Calu3 (cell line): ENCODE measurements around the gene GRK4. TPM values are rescaled to one million over a fixed set of nuclear protein-coding genes. Genes with fewer than 3 reads are reported as not detected.

Experiments
- BruUV-seq: library from RNA; stranded (reverse); fragments of 400-500 nt; replicated peaks from 2 replicates; lab custom pipeline; 2021; lab: Mats Ljungman, UMichigan
- CTCF ChIA-PET: fragments of 300-600 bp; sonication (Branson Sonifier 250); formaldehyde crosslinking; loops from one replicate; lab custom pipeline; 2022; ENCODE audit warnings: antibody characterized with exemption; lab: Charles Lee
- DNase-seq: peaks from one replicate; pipeline ENCODE4 v3.0.0; 2022
- H3K27ac Mint-ChIP-seq: one replicate; pipeline ENCODE4 v1.8.0; 2022; ENCODE audit warnings: mixed read lengths; ENCODE audit not compliant: unreplicated experiment
- H3K27me3 Mint-ChIP-seq: one replicate; pipeline ENCODE4 v1.8.0; 2022; ENCODE audit warnings: mixed read lengths; ENCODE audit not compliant: unreplicated experiment
- H3K36me3 Mint-ChIP-seq: one replicate; pipeline ENCODE4 v1.8.0; 2022; ENCODE audit warnings: mild to moderate bottlenecking, moderate library complexity, mixed read lengths; ENCODE audit not compliant: insufficient read depth, unreplicated experiment
- H3K4me1 Mint-ChIP-seq: one replicate; pipeline ENCODE4 v1.8.0; 2022; ENCODE audit warnings: mild to moderate bottlenecking, low read depth, mixed read lengths; ENCODE audit not compliant: unreplicated experiment
- H3K4me3 Mint-ChIP-seq: one replicate; pipeline ENCODE4 v1.8.0; 2022; ENCODE audit warnings: mild to moderate bottlenecking, low read depth, moderate library complexity, mixed read lengths; ENCODE audit not compliant: unreplicated experiment
- H3K9me3 Mint-ChIP-seq: one replicate; pipeline ENCODE4 v1.8.0; 2022; ENCODE audit warnings: low read depth, mixed read lengths; ENCODE audit not compliant: unreplicated experiment
- CTCF ChIP-seq: fragments of 200-600 bp; IDR thresholded peaks from one replicate; pipeline ENCODE4 v1.8.0; 2022; ENCODE audit warnings: antibody characterized with exemption; ENCODE audit not compliant: unreplicated experiment
- intact Hi-C: fragments of 100-400 bp; cut with micrococcal nuclease; formaldehyde crosslinking; loops from one replicate; pipeline ENCODE4 v1.10.0; 2022; ENCODE audit not compliant: unreplicated experiment
- total RNA-seq: library from RNA; stranded (reverse); gene quantifications from 2 replicates; pipeline ENCODE4 v1.2.3, GENCODE V29; 2022

GRK4 gene
- total RNA-seq, 1 experiment from 2014 or later = 0.80 TPM

GRCh38 chr4:3036131-3036952 lies 73.0 kb downstream of the GRK4 start:
- Mint-ChIP-seq H3K36me3 (no peaks in the 10 kb centered on the region), H3K27ac (no peak overlapping the region), H3K4me1 (peaks cover 22% of the 10 kb centered on the region), H3K4me3 (peak overlapping the region; percentile 5), H3K9me3 (no peaks in the 10 kb centered on the region), H3K27me3 (peaks cover 36% of the 10 kb centered on the region)
- intact Hi-C loops = no loop called here
- TF ChIP-seq CTCF = no peak
- BruUV-seq = no TSS peak
- DNase-seq = no peak
- CTCF ChIA-PET = interaction anchor here (0.5 kb wide), 1 partner anchor 280 kb away, joined by 3 read pairs; no protein-coding TSS in a partner anchor

DNA sequence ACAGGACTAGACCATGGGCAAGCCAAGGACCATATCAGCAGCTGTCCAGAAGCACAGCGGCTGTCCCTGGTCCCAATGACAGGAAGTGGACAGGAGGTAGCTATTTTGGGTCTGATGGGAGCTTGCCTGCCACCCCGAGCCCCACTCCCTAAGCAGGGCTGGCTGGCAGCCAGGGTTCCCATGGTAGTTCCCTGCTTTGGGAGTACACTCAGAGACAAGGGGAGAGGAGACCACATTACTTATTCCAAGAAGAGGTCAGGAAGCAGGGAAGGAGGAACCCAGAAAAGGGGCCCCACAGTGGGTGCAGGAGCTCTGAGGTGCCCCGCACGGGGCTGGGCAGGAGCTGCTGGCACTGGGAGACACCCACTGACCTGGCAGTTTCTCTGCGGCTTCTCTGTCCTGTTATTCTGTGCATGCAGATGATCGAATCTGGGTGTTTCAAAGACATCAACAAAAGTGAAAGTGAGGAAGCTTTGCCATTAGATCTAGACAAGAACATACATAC lies 74.6 kb downstream of the GRK4 start:
- Mint-ChIP-seq H3K4me3 (peak overlapping the region; percentile 37), H3K27me3 (peaks cover 40% of the 10 kb centered on the region), H3K4me1 (peaks cover 16% of the 10 kb centered on the region), H3K36me3 (no peaks in the 10 kb centered on the region), H3K27ac (no peak overlapping the region), H3K9me3 (no peaks in the 10 kb centered on the region)
- intact Hi-C loops = no loop called here
- DNase-seq = no peak
- no TSS peak for BruUV-seq
- CTCF ChIA-PET = interaction anchor here (0.7 to 1.0 kb wide), 3 partner anchors 28 to 314 kb away, joined by 3 to 8 read pairs (median 4); no protein-coding TSS in a partner anchor
- TF ChIP-seq CTCF = no peak

DNA sequence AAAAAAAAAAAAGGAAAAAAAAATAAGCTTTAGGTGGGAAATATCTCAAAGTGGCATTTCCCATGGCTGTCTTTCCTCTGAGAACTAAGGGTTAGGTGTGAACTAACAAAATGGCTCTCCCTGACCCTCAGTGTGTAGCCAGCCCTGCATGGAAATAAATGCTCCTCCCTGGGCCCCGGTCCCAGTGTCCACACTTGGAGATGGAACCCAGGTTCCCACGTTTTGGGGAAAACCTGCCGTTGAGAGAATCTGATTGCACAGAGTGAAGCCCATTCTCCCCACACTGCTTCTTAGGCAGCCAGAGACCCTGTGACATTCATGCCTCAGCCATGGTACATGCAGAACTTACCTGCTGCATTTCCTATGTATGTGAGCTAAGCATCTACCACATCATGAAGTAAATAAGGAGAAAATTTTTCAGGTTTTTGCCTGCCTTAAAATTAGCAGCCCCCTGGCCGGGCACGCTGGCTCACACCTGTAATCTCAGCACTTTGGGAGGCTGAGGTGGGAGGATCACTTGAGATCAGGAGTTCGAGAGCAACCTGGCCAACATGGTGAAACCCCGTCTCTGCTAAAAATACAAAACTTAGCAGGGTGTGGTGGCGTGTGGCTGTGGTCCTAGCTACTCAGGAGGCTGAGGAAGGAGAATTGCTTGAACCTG lies 76.5 kb downstream of the GRK4 start:
- intact Hi-C loops = no loop called here
- no peak overlapping the region for H3K27ac Mint-ChIP-seq
- no peak for DNase-seq
- H3K36me3 Mint-ChIP-seq = no peaks in the 10 kb centered on the region
- CTCF ChIA-PET = no interaction called here
- no peak overlapping the region for H3K4me3 Mint-ChIP-seq
- no peaks in the 10 kb centered on the region for H3K9me3 Mint-ChIP-seq
- BruUV-seq = no TSS peak
- TF ChIP-seq CTCF = no peak
- H3K4me1 Mint-ChIP-seq = peaks cover 16% of the 10 kb centered on the region
- H3K27me3 Mint-ChIP-seq = peaks cover 40% of the 10 kb centered on the region

GRCh38 chr4:3040452-3041191 lies 77.3 kb downstream of the GRK4 start:
- Mint-ChIP-seq H3K4me1 (peaks cover 16% of the 10 kb centered on the region), H3K27ac (no peak overlapping the region), H3K9me3 (no peaks in the 10 kb centered on the region), H3K4me3 (peak overlapping the region; percentile 55), H3K27me3 (peaks cover 36% of the 10 kb centered on the region), H3K36me3 (no peaks in the 10 kb centered on the region)
- intact Hi-C loops = no loop called here
- no TSS peak for BruUV-seq
- DNase-seq = no peak
- TF ChIP-seq CTCF = no peak
- CTCF ChIA-PET = no interaction called here
